Endothelial cell of umbilical vein (primary cell): Measurements from ENCODE around the gene CHST15. TPM values are rescaled to one million over a fixed set of nuclear protein-coding genes. Genes with fewer than 3 reads are reported as not detected.

Experiments
- BruUV-seq: library from RNA; stranded (reverse); fragments of 400-500 nt; replicated peaks from 2 replicates; lab custom pipeline; 2021; lab: Mats Ljungman, UMichigan
- CTCF ChIA-PET: fragments of 300-600, 350-600 bp; sonication (Branson Sonifier 250); formaldehyde crosslinking; loops from one replicate; lab custom pipeline; 2021; ENCODE audit warnings: antibody characterized with exemption, inconsistent platforms; lab: Charles Lee
- POLR2A ChIA-PET: fragments of 300-600, 350-600 bp; sonication (Branson Sonifier 250); formaldehyde crosslinking; loops from one replicate; lab custom pipeline; 2021; ENCODE audit warnings: antibody characterized with exemption, inconsistent platforms; lab: Charles Lee
- DNase-seq: peaks from one replicate; pipeline ENCODE4 v3.0.0-alpha.2; 2011; ENCODE audit warnings: low read depth, low spot score
- FAIRE-seq: peaks from 2 replicates; lab custom pipeline; 2011; peaks lifted over from hg19 to GRCh38; lab: Jason Lieb, UNC
- H2AFZ ChIP-seq: 2 replicates; pipeline ENCODE4 v1.6.0; 2012; ENCODE audit warnings: low read depth, low read length, control low read depth, inconsistent platforms
- H3K27ac ChIP-seq: 2 replicates; pipeline ENCODE4 v1.5.1; 2011; ENCODE audit warnings: low read depth, mild to moderate bottlenecking, control low read depth, low read length, moderate library complexity; ENCODE audit not compliant: insufficient read depth
- H3K27me3 ChIP-seq, 2 experiments: 2 replicates each; pipeline versions ENCODE4 v1.6.0 to v1.6.1; 2011; ENCODE audit warnings: low read length in 2 of 2, mixed read lengths in 1 of 2; ENCODE audit not compliant: control insufficient read depth in 2 of 2, insufficient read depth in 2 of 2
- H3K36me3 ChIP-seq, 2 experiments: 2 replicates in 1 of 2; 3 replicates in 1 of 2; pipeline ENCODE4 v1.5.1; 2011; ENCODE audit warnings: low read length in 2 of 2, mild to moderate bottlenecking in 1 of 2, moderate library complexity in 1 of 2; ENCODE audit not compliant: control insufficient read depth in 2 of 2, insufficient read depth in 2 of 2; ENCODE audit errors: extremely low read depth in 1 of 2
- H3K4me1 ChIP-seq: 3 replicates; pipeline ENCODE4 v1.5.1; 2011; ENCODE audit warnings: mild to moderate bottlenecking, low read length; ENCODE audit not compliant: control insufficient read depth, insufficient read depth; ENCODE audit errors: extremely low read depth
- H3K4me2 ChIP-seq: 2 replicates; pipeline ENCODE4 v1.6.1; 2011; ENCODE audit warnings: low read length, control low read depth, mixed read lengths; ENCODE audit not compliant: insufficient read depth
- H3K4me3 ChIP-seq, 3 experiments: fragments of 200-600 bp in 1 of 3; sonication (generic), shearing (Covaris generic) in 1 of 3; replicated peaks in 1 of 3; 2 replicates each; pipeline ENCODE4 v1.5.1; 2011 to 2016; ENCODE audit warnings: control low read depth in 3 of 3, low read length in 3 of 3, mild to moderate bottlenecking in 2 of 3, inconsistent platforms in 1 of 3, low read depth in 1 of 3, moderate library complexity in 1 of 3; ENCODE audit not compliant: insufficient read depth in 1 of 3
- H3K79me2 ChIP-seq: 2 replicates; pipeline ENCODE4 v1.6.0; 2012; ENCODE audit warnings: low read length, inconsistent platforms; ENCODE audit not compliant: control insufficient read depth, insufficient read depth
- H3K9ac ChIP-seq: replicated peaks from 2 replicates; pipeline ENCODE3; 2011; ENCODE audit warnings: low read length, control low read depth; ENCODE audit not compliant: insufficient read depth; ENCODE audit errors: extremely low read depth
- H3K9me1 ChIP-seq: replicated peaks from 3 replicates; pipeline ENCODE4 v1.6.0; 2011; ENCODE audit warnings: mild to moderate bottlenecking, low read length; ENCODE audit not compliant: control insufficient read depth, insufficient read depth; ENCODE audit errors: extremely low read depth
- H3K9me3 ChIP-seq: replicated peaks from 2 replicates; pipeline ENCODE4 v1.5.1; 2012; ENCODE audit warnings: low read length, inconsistent platforms; ENCODE audit not compliant: control insufficient read depth, insufficient read depth
- H4K20me1 ChIP-seq: replicated peaks from 2 replicates; pipeline ENCODE3; 2011; ENCODE audit warnings: mild to moderate bottlenecking, low read length; ENCODE audit not compliant: control insufficient read depth, insufficient read depth; ENCODE audit errors: extremely low read depth
- CTCF ChIP-seq, 2 donors: IDR thresholded peaks; 1 replicate in 1 of 2; 2 replicates in 1 of 2; pipeline ENCODE4 v1.5.1; 2011; ENCODE audit warnings: low read length in 2 of 2, mild to moderate bottlenecking in 2 of 2, moderate library complexity in 2 of 2, control low read depth in 1 of 2, inconsistent platforms in 1 of 2, low read depth in 1 of 2; ENCODE audit not compliant: insufficient read depth in 1 of 2; ENCODE audit errors: extremely low read depth in 1 of 2
- EZH2 ChIP-seq: IDR thresholded peaks from 2 replicates; pipeline ENCODE4 v1.6.1; 2012; ENCODE audit warnings: borderline replicate concordance, low read depth, mild to moderate bottlenecking, moderate library complexity, low read length, inconsistent platforms; ENCODE audit not compliant: severe bottlenecking
- FOS ChIP-seq: IDR thresholded peaks from 2 replicates; pipeline ENCODE4 v1.6.1; 2011; ENCODE audit warnings: mild to moderate bottlenecking, low read length, moderate library complexity, borderline replicate concordance; ENCODE audit not compliant: insufficient read depth
- GATA2 ChIP-seq: IDR thresholded peaks from 2 replicates; pipeline ENCODE4 v1.7.0; 2011; ENCODE audit warnings: low read depth, mild to moderate bottlenecking, moderate library complexity, mixed read lengths, low read length; ENCODE audit not compliant: insufficient read length, insufficient read depth
- JUN ChIP-seq: IDR thresholded peaks from 2 replicates; pipeline ENCODE4 v1.6.1; 2011; ENCODE audit warnings: borderline replicate concordance, low read depth; ENCODE audit not compliant: insufficient read length, insufficient read depth
- MAX ChIP-seq: IDR thresholded peaks from 2 replicates; pipeline ENCODE4 v1.6.1; 2011; ENCODE audit not compliant: insufficient read depth, insufficient read length
- MYC ChIP-seq: IDR thresholded peaks from one replicate; pipeline ENCODE4 v1.6.1; 2011; ENCODE audit warnings: mild to moderate bottlenecking, low read depth, low read length
- POLR2A ChIP-seq: IDR thresholded peaks from 2 replicates; pipeline ENCODE4 v1.6.1; 2012; ENCODE audit warnings: low read depth, mild to moderate bottlenecking, control low read depth, low read length
- POLR2AphosphoS5 ChIP-seq: IDR thresholded peaks from 2 replicates; pipeline ENCODE4 v1.6.1; 2012; ENCODE audit warnings: low read depth, mild to moderate bottlenecking, control low read depth, low read length, moderate library complexity; ENCODE audit not compliant: insufficient read depth
- dilution Hi-C: fragments of 300-500 bp; cut with MboI; formaldehyde crosslinking; loops from one replicate; pipeline ENCODE4 v1.15.0; 2019; ENCODE audit warnings: low sequenced_read_pairs; ENCODE audit not compliant: extremely low pct_ligation_motif_present
- intact Hi-C: fragments of 100-400 bp; cut with micrococcal nuclease; formaldehyde crosslinking; loops from one replicate; pipeline ENCODE4 v1.10.0; 2022
- polyA plus RNA-seq, 4 experiments: library from polyadenylated mRNA; depleted of rRNA in 3 of 4; stranded (reverse) in 3 of 4; unstranded in 1 of 4; fragments of >200 nt; gene quantifications; 2 replicates each; pipeline versions ENCODE4 v1.2.1 to v1.2.3, GENCODE V29; 2011 to 2012; ENCODE audit warnings: missing spikeins in 1 of 4
- total RNA-seq: library from RNA; stranded (reverse); gene quantifications from 2 replicates; pipeline ENCODE4 v1.2.3, GENCODE V29; 2021

Gene CHST15
- total and polyA plus RNA-seq, 2 donors (not counting 3 experiments of a cell fraction or from before 2014, with no cell fraction given): 23.1 to 29.2 TPM

- no peaks in the 10 kb centered on the region for H4K20me1 ChIP-seq
- H2AFZ ChIP-seq: no peak overlapping the region
- DNase-seq (no peak), FAIRE-seq (no peak)
- intact Hi-C loops (no loop called here), dilution Hi-C loops (no loop called here)
- H3K9ac ChIP-seq: no peak overlapping the region
- BruUV-seq: no TSS peak
- no peaks in the 10 kb centered on the region for H3K9me3 ChIP-seq
- POLR2A ChIA-PET: no interaction called here
- no peaks in the 10 kb centered on the region for H3K36me3 ChIP-seq
- CTCF ChIA-PET: interaction anchor here (0.7 to 7.6 kb wide), 9 partner anchors 96 to 420 kb away, joined by 3 to 691 read pairs (median 3); no protein-coding TSS in a partner anchor
- no peak overlapping the region for H3K27ac ChIP-seq
- peaks cover 10 to 12% of the 10 kb centered on the region in 2 experiments for H3K27me3 ChIP-seq
- TF ChIP-seq MAX (no peak), GATA2 (no peak), MYC (no peak), POLR2AphosphoS5 (no peak), POLR2A (no peak), EZH2 (no peak), JUN (no peak), CTCF (IDR thresholded peaks at IDR 0.05; ENCODE audit: extremely low read depth in 1 of 2, insufficient read depth in 1 of 2, low read depth in 1 of 2, low read length in 2 of 2) (no peak), FOS (no peak)
- no peak overlapping the region for H3K4me2 ChIP-seq
- H3K9me1 ChIP-seq: no peaks in the 10 kb centered on the region
- no peaks in the 10 kb centered on the region for H3K79me2 ChIP-seq
- no peaks in the 10 kb centered on the region for H3K4me1 ChIP-seq
- no peak overlapping the region for H3K4me3 ChIP-seq
These were observed 97.1 kb downstream of the CHST15 start for GRCh38 chr10:123996302-123996701.
